GM19023 (cell line): ENCODE measurements around the gene KLF1.
"Not testable (repeated sequence)": the region's sequence is repeated elsewhere in the genome, so short reads cannot be mapped to it uniquely, and the experiment has no call there.

Source experiments
- ATAC-seq: cut with Tn5 transposase; IDR thresholded peaks from one replicate; pipeline ENCODE4 v1.9.1; 2021; ENCODE audit warnings: mild to moderate bottlenecking, moderate library complexity; ENCODE audit not compliant: unreplicated experiment

The KLF1 gene

DNA sequence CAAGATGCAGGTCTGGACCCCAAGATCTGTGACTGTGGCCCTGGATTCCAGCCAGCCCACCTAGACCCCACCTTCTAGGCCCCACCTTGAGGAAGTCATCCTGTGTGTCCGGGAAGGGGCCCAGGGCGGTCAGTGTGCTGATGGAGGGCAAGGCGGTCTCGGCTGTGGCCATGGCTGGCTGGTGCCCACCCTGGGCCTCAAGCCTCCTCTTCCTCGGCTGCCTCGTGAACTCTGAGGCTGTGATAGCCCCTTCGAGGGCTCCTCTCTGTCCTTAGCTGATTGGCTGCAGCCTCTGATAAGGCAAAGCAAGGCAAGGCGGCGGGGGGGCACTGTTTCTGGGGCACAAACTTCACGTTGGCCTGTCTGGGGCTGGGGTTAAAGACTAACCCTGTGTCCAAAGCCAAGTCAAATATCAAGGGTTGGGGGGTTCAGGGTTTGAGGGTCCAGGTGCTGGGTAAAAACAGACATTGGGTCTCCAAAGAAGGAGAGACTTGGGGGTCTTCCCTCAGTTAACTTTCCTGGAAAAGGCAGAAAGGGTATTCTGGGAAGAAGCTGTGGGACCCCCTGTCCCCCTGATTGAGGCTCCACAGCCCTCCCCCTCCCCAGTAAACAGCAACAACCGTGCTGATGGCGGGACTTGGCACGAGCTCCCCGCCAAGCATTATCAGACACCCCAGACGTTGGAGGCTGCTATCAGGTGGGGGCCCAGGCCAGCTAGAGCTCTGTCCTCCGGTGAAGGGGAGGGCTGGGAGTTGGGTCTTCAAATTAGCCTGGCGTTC lies at the start of gene KLF1:
TSS of gene KLF1 (minus strand) at position 233 of the 779 bp plus-strand sequence. CDS start at position 172, 61 bp downstream.
- ATAC-seq: no peak

DNA sequence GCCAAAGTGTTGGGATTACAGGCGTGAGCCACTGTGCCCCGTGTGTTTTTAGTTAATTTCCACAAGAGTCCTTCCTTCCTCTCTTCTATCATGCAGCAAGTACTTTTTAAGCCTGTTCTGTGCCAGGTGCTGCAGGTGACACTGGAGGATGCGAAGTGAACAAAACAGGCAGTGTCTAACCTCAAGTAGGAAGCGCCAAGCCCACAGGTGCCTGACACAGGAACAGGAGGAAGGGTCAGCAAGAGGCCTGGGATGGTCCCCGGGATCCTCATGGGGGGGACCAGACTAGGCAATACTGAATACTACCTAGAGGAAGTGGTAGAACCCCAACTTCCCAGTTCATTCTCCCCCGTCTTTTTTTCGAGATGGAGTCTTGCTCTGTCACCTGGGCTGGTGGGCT lies 49.6 kb upstream of the KLF1 start:
- no peak for ATAC-seq

DNA sequence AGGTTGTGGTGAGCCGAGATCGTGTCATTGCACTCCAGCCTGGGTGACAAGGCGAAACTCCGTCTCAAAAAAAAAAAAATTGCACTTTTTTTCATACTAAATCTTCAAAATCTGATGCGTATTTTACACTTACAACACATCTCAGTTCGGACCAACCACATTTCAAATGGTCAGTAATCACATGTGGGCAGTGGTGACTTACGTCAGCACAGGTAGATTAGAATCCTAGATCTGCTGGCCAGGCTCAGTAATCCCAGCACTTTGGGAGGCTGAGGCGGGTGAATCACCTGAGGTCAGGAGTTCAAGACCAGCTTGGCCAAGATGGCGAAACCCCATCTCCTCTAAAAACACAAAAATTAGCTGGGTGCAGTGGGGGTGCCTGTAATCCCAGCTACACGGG lies 48.1 kb upstream of the KLF1 start:
- no peak for ATAC-seq

DNA sequence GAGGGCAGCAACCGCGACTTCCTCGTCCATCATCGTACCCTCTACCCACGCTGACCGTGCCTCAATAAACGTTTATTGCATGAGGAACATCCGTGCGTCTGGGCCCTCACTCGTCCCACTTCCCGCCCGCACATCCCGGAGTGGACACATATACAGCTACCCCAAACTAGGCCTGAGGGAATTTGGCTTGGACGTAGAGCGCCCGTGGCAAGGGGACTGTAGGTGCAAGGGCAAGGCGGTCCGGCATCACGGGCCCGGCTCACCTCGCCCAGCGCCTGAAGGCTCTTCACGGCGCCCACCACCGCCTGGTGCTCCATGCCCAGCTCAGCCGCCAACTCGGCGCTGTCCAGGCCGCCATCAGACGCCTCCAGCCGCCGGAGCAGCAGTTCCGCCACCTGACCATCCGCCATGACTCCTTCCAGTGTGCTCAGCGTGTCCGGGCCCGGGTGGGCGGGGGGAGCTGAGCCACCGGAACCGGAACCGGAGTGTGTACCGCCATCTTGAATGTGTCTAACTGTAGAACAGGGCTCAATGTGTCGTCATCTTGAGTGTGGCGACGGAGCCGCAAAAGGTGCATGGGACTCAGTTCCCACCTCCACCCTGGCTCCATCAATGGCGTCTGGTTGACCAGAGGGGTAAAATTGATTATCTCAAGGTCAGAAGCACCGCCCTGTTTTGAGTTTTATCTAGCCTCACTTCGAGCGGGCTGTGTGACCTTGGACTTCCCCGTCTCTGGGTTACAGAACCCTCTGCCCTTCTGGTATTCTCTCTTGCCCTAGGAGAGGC lies 46.5 kb upstream of the KLF1 start, which contains the start of gene FARSA:
TSS of gene FARSA (minus strand) at position 425 of the 786 bp plus-strand sequence. CDS start at position 410, 15 bp downstream.
- peak; percentile 44 for ATAC-seq

- no peak for ATAC-seq
Observed at GRCh38 chr19:12932392-12933286, 45.6 kb upstream of the KLF1 start.

DNA sequence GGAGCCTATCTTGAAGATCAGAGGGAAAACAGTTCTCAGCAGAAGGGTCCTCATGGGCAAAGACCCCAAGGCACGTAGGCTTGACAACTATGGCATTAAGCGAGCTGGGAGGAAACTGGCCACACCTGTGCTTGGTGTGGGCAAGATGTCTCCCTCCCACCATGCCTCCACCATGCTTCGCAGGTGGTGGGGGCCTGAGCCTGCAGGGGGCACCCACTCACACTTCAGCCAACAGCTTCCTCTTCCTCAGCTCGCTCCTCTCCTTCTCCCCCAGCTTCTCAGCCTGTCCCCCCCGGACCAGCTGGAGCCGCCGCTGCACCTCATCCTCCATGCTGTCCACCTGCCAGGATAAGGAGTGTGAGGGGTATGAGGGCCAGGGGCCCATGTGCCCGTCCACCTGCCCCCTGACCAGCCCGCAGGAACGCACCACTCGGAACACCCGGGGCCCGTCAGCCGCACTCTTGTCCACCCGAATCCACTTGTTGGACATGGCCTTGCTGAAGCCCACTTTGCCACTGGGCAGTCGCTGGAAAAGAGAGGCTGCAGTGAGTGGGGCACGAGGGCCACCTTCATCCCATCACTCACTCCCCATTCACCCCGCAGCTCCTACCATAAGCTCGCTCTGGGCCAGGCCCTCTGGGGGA lies 43.1 kb upstream of the KLF1 start:
- ATAC-seq: no peak

DNA sequence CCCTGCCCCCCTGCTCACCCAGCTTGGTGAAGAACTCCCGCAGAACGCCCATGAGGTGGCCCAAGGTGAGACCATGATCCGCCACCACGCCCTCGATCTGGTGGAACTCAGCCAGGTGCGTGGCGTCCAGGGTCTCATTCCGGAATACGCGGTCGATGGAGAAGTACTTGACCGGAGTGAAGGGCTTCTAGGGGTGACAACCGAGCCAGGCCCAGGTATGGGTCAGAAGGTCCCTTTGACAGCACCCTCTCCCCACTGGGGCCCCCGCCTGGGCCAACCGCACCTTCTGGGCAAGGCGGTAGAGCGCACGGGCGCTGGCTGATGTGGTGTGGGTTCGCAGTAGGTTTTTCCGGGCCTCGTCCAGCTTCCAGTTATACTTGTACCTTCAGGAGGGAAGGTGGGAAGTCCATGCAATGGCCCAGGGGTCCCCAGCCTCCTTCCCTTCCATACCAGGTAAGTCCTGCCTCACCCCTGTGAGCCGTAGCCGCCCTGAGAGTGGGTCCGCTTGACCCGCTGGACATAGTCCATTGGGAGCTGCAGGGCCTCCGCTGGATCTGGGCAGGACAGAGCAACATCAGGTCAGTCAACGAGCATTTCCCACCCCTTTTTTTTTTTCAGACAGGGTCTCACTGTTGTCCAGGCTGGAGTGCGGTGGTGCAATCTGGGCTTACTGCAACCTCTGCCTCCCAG lies 37.8 kb upstream of the KLF1 start:
- no peak for ATAC-seq

- no peak for ATAC-seq
Observed at GRCh38 chr19:12922959-12923358, 36.0 kb upstream of the KLF1 start.

- no peak for ATAC-seq
Observed at GRCh38 chr19:12921047-12921446, 34.0 kb upstream of the KLF1 start.

- no peak for ATAC-seq
Observed at GRCh38 chr19:12918253-12918652, 31.3 kb upstream of the KLF1 start.

DNA sequence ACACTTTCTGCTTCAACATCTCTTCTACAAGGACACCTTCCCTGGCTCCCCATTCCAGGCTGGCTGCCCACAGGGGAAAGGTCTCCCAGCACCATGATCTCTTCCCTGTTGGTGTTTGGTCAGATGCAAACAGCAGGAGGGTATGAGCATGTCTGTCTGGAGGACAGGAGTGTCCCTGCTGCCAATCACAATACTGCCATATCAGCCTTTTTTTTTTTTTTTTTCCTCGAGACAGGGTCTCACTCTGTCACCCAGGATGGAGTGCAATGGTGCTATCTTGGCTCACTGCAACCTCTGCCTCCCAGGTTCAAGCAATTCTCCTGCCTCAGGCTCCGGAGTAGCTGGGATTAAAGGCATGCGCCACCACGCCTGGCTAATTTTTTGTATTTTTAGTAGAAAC lies 28.9 kb upstream of the KLF1 start:
- not testable (repeated sequence) for ATAC-seq

- no peak for ATAC-seq
Observed at GRCh38 chr19:12913851-12914690, 27.1 kb upstream of the KLF1 start.

DNA sequence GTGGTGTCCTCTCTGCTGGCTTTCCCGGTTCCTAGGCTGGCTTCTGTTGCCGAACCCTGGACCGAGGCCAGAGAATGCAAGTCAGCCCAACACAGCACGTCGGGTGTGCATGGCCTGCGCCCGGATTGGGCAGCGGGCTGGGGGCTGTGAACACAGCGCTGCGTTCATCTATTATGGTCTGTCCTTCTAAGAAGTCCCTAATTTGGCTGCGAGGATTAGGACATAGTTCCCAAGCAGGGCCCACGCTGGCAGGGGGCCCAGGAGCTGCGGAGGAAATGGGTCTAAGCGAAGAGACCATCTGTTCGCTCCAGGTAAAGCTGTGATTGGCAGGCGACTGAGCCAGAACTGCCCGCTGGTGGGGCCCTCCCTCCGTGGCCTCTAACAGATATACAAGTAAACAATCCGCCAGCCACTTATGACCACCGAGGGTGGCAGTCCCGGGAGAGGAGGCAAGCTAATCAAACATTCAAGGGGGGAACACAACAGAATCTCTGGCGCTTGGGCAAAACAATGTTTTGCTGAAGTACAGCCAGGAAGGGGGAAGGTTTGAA lies 26.1 kb upstream of the KLF1 start:
- no peak for ATAC-seq

DNA sequence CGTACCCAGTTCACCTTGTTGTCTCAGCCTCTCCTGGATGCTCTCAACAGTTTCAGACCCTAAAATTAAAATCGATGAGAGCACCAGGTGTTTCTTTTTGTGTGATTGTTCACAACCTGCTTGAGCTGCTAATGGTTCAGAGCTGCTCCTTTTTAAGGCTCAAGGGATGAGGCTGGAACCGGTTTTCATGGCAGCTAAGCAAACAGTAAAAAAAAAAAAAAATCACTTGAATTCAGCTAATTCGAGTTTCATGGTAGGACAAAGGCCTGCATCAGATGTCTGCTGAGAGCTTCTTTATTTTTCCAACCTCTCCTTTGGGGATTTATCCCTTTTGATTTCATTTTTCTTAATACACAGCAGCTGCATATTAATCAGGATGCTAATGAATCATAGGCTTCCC lies 25.6 kb upstream of the KLF1 start:
- ATAC-seq: no peak

- ATAC-seq: no peak
Observed at GRCh38 chr19:12907166-12907565, 20.2 kb upstream of the KLF1 start.

- peak; percentile 86 for ATAC-seq
Observed at GRCh38 chr19:12899891-12900518, 13.0 kb upstream of the KLF1 start.

DNA sequence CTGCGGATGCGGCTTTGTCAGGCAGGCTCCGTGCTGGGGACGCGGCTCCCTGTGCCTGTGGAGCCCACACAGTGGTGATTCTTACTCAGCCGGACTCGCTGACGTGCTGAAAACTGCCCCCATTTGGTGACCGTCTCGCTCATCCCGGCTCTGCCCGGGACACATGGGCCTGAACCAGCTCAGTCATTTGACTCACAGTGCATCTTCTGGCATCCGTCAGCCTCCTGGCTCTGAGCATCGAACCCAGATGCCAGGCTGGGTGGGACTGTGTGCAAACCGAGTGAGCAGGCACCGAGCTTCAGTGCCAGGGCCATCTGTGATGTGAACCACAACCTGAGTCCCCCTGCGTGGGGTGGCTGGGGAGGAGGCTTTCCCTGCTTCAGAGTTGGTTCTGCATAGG lies 9.5 kb upstream of the KLF1 start:
- ATAC-seq: no peak

DNA sequence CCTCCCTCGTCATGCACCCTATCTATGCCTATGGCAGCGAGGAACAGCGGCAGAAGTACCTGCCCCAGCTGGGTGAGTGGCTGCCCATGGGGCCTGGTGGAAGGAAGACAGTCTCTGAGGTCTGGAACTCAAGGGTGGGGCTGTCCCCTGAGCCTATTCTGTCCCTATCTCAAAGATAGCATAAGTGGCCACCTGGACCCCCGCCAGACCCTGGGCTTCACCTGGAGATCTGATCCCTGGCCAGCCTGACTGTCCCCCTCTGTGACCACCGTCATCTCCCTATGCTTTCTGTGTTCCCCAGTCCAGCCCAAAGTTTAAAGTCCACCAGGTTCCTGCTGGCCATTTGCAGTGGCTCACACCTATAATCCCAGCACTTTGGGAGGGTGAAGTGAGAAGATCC lies 6.6 kb upstream of the KLF1 start:
- ATAC-seq: no peak
